Mucosa of descending colon (tissue), 3 donors: ENCODE data around the gene NF2. TPM values are rescaled to one million over a fixed set of nuclear protein-coding genes. Genes with fewer than 3 reads are reported as not detected.

ENCODE experiments used
- ATAC-seq: fragments of 200-7000 bp; cut with Tn5 transposase; one replicate; pipeline ENCODE4 v1.9.1; 2020; ENCODE audit warnings: mild to moderate bottlenecking, moderate library complexity
- DNase-seq, 3 donors: peaks; one replicate each; pipeline ENCODE4 v3.0.0-alpha.2; 2020
- H3K36me3 ChIP-seq: fragments of 200-600 bp; one replicate; pipeline ENCODE4 v1.8.0; 2021; ENCODE audit warnings: low read depth, mild to moderate bottlenecking
- H3K4me1 ChIP-seq: fragments of 200-600 bp; one replicate; pipeline ENCODE4 v1.8.0; 2021; ENCODE audit warnings: low read depth, mild to moderate bottlenecking
- H3K4me3 ChIP-seq: fragments of 200-600 bp; one replicate; pipeline ENCODE4 v1.8.0; 2021; ENCODE audit warnings: mild to moderate bottlenecking
- H3K9me3 ChIP-seq: fragments of 200-600 bp; one replicate; pipeline ENCODE4 v1.8.0; 2021; ENCODE audit warnings: mild to moderate bottlenecking
- CTCF ChIP-seq: fragments of 200-600 bp; IDR thresholded peaks from one replicate; pipeline ENCODE4 v1.8.0; 2022; ENCODE audit warnings: antibody characterized with exemption, mild to moderate bottlenecking
- intact Hi-C, 2 donors: fragments of 100-400 bp; cut with DNase I in 1 of 2; cut with micrococcal nuclease in 1 of 2; formaldehyde crosslinking; loops; one replicate each; pipeline versions ENCODE4 v1.11.0 to v1.11.1; 2022; cut with DNase I, micrococcal nuclease
- total RNA-seq, 3 donors: library from RNA; stranded (reverse); fragmentation: NEBNext Ultra II Directional in 2 of 3; extraction: Animal tissue kit (Norgen Biotek cat#: 25700) in 2 of 3; gene quantifications; one replicate each; pipeline versions ENCODE4 v1.2.1 to v1.2.4, GENCODE V29; 2021 to 2023
- donor health status: DM: no; HTN: no; CAD: no; lungs with moderate emphysema.
- donor health status: DM: no; HTN: no; CAD: no.
- donor health status: DM: no; HTN: yes; CAD: no.

Gene NF2
- total RNA-seq, 3 donors from 2014 or later: 32.3 to 45.2 (median 43.1) TPM

- Histone ChIP-seq H3K4me1 (no peaks in the 10 kb centered on the region), H3K4me3 (no peak overlapping the region), H3K36me3 (no peaks in the 10 kb centered on the region), H3K9me3 (no peaks in the 10 kb centered on the region)
- no peak for TF ChIP-seq CTCF
- DNase-seq: no peak
- intact Hi-C loops: no loop called here
- no peak for ATAC-seq
These were observed 59.9 kb downstream of the NF2 start for GRCh38 chr22:29663180-29663821.

DNA sequence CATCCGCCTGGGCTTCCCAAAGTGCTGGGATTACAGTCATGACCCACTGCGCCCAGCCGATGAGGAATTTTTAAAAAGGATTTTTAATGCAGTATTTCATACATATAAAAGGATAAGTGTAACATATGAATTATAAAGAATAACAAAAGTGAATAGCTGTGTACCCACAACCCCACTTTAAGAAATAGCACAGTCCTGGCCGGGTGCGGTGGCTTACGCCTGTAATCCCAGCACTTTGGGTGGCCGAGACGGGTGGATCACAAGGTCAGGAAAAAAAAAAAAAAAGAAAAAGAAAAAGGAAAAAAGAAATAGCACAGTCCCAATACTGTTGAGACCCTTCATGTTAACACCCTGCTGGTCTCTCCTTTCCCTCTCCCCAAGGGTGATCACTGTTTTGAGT is 62.1 kb downstream of the NF2 start:
- no peak for TF ChIP-seq CTCF
- Histone ChIP-seq H3K9me3 (no peaks in the 10 kb centered on the region), H3K4me3 (no peak overlapping the region), H3K4me1 (no peaks in the 10 kb centered on the region), H3K36me3 (no peaks in the 10 kb centered on the region)
- intact Hi-C loops: no loop called here
- DNase-seq (no peak), ATAC-seq (no peak)

DNA sequence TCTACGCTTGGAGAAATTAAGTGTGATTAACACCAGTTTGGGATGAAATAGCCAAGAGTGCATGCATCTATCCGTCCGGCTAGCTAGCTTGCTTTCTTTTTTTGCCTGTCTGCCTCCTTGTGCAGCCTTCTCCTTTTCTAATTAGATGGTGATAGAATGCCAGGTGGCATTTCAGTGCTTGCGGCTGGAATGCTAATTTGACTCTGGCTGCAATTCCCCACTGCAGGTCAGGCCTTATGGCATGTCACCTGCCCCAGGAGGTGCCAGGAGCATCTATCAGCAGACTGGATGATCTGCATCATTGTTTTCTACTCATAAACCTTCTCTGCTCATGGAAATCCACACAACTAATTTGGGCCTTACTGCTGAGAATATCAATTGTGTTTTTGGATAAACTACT is 65.2 kb downstream of the NF2 start:
- DNase-seq (no peak), ATAC-seq (no peak)
- H3K4me3 ChIP-seq: no peak overlapping the region
- H3K9me3 ChIP-seq: no peaks in the 10 kb centered on the region
- TF ChIP-seq CTCF: no peak
- H3K36me3 ChIP-seq: peaks cover 4% of the 10 kb centered on the region
- intact Hi-C loops: no loop called here
- H3K4me1 ChIP-seq: no peaks in the 10 kb centered on the region

DNA sequence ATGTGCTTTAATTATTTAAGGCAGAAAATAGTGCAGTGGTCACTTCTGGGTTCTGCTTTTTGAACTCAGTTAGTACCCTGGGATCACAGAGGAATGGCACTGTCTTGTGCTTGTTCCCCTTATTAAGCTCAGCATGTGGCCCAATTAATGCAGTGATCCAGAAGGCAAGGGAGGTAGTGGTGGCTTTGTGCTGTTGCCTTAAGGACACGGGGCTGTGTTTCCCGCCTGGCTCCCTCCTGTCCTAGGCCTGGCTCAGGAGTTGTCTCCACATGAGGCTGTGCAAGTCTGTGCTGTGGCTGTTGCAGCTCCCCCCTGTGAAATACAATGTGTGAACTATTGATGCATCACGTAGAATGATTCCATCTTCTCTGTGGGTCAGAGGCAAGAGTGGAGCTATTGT is 67.2 kb downstream of the NF2 start:
- no peak overlapping the region for H3K4me3 ChIP-seq
- intact Hi-C loops: no loop called here
- peaks cover 10% of the 10 kb centered on the region for H3K36me3 ChIP-seq
- DNase-seq (no peak), ATAC-seq (no peak)
- TF ChIP-seq CTCF: no peak
- no peaks in the 10 kb centered on the region for H3K4me1 ChIP-seq
- H3K9me3 ChIP-seq: no peaks in the 10 kb centered on the region

GRCh38 chr22:29673361-29674066 is 70.1 kb downstream of the NF2 start:
- Histone ChIP-seq H3K4me3 (no peak overlapping the region), H3K4me1 (no peaks in the 10 kb centered on the region), H3K36me3 (peaks cover 10% of the 10 kb centered on the region), H3K9me3 (no peaks in the 10 kb centered on the region)
- DNase-seq (no peak), ATAC-seq (no peak)
- TF ChIP-seq CTCF: no peak
- intact Hi-C loops: no loop called here
